GM18909 (cell line): ENCODE results near the gene TPCN1.
A peak's percentile ranks its signal among the peaks of the same experiment; 100 is the strongest.

Experiments
- ATAC-seq: cut with Tn5 transposase; IDR thresholded peaks from one replicate; pipeline ENCODE4 v1.9.1; 2021; ENCODE audit warnings: mild to moderate bottlenecking; ENCODE audit not compliant: unreplicated experiment, poor library complexity

The TPCN1 gene

DNA sequence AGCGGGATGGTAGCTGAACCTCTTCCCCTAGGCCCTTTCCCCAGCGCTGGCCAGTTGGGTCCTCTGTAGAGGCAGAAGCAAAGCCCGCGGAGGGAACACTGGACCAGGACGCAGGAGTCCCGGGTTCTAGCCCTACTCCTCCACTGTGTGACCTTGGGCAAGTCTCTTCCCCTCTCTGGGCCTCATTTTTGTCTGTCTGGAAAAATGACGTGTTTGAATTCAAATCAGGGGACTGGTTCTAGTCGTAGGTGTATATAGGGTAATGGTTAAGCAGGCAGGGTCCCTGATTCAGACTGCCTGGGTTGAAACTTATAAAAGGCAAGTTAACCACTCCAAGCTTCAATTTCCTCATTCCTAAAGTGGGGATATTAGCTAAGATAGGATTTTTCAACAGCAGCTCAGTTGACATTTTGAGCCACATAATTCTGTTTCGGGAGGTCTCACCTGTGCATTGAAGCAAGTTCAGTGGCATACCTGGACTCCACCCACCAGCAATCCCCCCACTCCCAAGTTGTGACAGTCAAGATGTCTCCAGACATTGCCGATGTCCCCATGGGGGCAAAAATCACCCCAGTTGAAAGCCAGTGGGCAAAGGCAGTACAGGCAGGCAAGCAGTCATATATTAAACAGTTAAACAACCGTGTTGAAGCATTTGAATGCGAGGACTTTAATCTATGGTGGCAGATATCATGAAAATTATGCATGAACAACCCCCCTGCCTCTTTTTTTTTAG is 899 bp downstream of the TPCN1 start:
- no peak for ATAC-seq

DNA sequence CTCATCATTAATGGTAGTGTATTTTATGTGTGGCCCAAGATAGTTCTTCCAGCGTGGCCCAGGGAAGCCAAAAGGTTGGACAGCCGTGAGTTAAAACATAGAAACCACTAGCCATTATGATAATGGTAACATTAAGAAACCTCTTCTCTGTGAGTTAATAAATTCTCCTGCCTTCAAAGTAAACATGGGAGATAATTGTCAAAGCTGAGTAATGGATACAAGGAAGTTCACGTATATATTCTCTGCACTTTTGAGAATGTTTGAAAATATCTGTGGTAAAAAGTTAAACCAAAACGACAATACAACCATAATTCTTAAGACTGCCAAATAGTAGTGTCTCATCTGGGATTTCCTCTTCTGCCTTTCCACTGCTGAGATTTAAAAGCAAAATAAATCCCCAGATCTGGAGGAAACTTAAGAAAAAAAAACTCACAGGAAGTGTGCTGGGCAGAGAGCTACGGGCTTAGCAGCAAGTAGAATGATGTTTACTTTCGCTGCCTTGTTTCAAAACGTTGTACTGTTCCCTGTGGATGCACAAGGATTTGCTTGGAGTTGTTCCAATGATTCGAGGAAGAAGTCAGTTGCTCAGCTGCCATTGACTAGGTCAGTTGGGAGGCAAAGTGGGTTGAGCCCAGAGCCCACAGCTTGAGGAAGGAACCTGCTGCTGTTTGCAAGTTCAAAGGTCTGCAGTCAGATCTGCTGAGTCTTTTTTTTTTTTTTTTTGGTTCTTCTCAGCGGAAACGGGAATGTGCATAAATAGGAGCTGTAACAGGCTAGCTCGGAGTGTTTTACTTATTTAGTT is 1.7 kb downstream of the TPCN1 start:
- no peak for ATAC-seq

DNA sequence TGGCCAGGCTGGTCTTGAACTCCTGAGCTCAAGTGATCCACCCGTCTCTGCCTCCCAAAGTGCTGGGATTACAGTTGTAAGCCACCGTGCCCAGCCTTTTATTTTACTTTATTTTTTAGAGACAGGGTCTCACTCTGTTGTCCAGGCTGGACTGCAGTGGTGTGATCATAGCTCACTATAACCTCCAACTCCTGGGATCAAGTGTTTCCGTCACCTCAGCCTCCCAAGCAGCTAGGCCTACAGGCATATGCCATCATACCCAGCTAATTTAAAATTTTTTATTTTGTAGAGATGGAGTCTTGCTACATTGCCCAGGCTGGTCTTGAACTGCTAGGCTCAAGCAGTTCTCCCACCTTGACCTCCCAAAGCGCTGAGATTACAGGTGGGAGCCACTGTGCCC is 3.7 kb downstream of the TPCN1 start:
- no peak for ATAC-seq

DNA sequence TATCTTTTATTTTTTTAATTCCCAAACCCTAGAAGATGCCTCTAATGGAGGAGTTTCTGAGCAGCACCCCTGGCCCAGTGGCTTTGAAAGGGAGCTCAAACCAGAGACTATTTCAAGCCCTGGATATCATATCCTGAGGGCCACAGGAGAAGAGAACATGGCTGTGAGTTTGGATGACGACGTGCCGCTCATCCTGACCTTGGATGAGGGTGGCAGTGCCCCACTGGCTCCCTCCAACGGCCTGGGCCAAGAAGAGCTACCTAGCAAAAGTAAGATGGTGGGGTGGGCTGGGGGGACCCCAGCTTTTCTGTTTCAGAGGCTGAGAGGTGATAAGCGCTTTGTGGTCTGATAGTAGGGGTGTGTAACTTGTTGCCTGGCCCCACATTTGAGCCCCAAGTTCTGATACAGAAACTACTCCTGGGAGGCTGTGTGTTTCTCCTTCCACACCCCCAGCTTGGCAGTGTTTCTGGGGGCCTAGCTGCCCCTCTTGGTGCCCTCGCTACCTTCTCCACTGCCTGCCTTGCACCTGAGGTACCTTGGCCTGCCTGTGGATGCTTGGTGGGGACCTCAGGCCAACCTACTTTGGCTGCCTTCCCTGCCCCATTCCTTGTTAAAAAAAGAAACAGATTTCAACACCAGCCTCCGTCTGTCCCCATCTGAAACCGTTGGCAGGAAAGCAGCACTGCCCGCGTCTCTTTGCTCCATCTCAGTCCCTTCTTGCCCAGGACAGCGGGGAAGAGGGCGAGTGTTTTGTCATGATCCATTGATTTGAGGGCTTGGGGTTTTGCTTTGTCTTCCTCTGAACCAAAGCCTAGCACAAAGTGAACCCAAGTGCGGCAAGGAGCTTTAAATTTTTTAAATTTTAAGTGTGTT is 5.7 kb downstream of the TPCN1 start:
- ATAC-seq, result no peak

DNA sequence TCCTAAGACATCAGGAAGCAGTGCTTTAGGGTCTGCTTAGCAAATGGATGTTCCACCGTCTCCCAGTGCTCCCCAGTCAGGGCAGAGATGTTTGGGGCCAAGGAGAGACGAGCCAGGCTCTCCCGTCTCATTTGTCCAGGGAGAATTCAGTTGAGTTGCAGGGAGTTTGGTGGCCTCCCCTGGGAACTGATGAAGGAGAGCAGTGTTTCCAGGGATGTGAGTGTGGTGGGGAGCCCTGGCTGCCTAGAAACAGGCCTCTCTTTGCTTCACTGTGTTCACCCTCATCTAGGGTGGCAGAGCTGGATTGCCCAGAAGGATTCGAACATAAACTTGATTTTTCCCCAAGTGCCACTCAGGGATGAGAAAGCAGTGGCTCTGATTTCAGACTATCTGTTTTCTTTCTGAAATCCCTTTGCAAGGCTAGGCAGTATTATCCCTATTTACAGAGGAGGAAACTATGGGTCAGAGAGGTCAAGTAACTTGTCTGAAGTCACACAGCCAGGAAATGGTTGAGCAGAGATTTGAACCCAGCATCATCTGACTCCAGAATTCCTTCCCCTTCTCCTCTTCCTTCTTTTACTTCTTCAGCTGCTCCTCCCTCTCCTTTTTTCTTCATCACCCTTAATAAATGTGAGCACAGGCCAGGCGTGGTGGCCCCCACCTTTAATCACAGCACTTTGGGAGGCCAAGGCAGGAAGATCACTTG is 6.6 kb downstream of the TPCN1 start:
- no peak for ATAC-seq

DNA sequence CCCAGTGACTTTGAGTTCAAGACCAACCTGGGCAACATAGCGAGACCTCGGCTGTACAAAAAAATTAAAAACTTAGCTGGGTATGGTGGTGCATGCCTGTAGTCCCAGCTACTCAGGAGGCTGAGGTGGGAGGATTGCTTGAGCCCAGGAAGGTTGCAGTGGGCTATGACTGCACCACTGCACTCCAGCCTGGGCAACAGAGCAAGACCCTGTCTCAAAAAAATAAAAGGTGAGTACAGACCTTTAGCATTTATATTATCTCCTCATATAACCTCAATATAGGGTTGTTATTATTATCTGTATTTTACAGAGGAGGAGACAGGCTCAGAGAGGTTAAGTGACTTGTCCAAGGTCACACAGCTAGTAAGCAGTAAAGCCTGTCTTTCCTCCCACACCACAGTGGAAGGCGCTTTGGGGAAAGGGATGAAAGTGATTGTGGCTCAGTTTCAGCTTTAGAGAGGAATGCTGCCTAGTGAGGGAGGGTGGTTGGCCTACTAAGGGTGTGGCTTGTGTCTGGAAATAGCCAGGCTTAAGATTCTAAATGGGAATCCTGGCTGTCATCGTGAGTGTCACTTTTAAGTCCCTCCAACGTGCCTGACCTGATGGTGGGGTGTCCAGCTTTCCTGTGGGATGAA is 7.2 kb downstream of the TPCN1 start:
- ATAC-seq, result no peak

DNA sequence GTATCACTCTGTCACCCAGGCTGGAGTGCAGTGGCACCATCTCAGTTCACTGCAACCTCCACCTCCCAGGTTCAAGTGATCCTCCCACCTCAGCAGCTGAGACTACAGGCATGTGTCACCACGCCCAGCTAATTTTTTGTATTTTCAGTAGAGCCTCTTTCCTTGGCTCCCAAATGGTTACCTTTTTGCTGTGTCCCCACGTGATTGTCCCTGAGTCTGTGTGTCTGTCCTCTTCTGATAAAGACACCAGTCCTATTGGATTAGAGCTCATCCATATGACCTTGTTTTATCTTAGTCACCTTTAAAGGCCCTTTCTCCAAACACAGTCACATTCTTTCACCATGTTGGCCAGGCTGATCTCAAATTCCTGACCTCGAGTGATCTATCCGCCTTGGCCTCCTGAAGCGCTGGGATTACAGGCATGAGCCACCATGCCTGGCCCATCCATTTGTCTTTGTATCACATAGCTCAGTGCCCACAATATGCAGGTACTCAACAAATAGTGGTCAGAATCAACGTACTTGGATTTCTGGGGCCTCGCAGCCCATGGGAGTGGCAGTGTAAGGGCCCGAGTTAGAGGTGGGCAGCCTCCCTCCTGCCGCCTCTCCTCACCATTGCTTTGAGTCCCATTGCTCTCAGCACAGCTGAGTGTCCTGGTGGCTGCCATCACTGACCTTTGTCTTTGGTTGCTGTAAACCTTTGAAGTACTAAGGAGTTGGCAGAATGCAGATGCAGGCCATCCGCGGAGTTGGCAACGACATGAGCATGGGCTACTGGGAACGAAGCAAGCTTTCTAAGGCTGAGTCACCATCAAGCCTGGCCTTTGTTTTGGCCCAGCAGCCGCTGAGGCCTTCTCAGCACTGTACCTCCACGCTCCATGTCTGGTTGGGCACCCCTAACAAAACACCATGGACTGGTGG is 9.3 kb downstream of the TPCN1 start:
- ATAC-seq, result peak; percentile 11

DNA sequence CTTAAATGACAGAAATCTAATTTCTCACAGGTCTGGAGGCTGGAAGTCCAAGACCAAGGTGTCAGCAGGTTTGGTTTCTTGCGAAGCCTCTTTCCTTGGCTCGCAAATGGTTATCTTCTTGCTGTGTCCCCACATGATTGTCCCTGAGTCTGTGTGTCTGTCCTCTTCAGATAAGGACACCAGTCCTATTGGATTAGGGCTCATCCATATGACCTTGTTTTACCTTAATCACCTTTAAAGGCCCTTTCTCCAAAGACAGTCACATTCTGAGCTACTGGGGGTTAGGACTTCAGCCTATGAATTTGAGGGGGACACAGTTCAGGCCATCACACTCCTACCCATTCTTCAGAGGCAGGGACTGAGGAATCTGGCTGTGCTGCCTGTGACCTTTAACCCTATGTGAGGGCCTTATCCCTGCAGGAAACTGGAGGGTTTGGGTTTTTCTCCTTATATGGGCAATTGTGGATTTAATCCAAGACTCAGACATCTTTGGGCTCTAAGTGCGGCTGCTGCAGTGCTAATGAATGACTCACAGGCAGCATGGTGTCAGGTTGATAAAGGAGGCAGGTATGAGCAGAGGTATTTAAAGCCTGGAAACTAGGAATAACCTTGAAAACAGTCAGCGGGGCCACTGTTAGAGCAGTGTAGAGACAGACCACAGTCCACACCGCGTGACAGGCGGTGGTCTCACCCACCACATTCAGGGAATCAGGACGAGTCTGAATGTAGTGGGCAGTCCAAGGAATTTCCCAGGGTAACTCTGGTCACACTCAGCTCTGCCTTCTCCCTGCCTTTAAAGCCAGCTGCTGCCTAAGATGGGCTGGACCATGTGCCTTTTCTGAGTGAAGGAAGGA is 10.2 kb downstream of the TPCN1 start:
- ATAC-seq, result no peak

DNA sequence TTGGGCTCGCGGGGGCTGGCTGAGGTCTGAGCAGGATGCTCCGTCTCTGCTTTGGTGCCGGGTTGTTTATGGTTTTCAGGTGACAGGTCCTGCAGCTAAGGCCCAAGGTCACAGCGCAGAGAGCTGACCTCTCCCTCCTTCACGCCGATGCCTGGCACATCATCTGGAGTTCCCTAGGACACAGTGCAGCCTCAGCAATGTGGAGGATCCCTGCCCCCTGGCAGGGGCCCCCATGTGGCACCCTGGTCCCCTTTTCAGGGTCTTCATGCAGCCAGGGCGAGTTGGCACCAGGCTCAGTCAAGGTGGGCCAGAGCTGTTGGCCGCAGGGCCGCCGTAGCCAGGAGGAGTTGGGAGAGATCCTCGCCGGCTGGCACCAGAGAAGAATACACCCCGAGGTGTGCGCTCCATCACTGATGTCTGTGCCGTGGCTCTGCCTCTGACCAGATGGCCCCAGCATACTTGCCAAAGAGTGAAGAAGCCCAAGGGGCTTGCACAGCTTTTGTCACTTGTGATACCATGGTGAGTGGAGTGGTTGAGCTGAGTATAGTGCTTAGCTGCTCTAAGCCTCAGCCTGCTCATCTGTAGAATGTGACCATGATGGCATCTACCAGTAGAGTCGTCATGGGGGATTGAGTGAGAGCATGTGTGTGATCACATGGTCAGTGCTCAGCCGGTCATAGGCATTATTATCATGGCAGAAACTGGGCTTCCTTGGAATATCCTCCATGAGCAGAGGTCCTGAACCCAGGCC is 11.0 kb downstream of the TPCN1 start:
- ATAC-seq, result no peak

DNA sequence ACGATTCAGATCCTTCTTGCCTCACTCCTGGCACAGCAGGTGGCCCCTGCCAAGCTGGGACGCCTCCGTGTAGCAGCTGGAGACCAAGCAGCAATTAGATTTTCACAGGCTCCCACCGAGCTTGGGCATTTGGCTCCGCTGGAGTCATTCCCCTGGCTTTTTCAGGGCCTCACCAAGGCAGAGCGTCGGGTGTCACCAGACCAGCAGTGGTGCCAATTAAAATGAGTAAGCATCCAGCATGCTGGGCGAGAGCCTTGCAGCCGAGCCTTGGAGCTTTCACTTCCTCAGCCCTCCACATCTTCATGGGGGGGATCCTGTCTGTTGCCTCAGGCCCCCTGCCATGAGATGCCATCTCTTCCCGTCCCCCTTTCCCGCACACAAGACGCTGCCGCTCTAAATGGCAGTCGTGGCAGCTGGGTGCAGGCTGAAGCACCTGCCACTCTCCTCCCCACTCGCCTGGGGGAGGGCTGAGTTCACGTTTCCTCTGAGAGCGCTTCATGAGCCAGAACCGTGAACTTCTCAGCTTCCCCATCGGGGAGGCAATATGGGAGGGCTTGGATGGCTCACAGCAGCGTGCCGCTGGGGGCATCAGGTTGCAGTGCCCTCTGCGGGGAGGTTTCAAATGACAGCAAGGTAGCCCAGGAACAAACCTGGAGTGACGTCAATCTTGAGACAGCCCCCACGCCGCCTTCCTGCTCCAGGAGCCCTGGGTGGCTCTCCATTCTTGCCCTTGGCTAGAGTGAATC is 11.7 kb downstream of the TPCN1 start:
- peak; percentile 73 for ATAC-seq

DNA sequence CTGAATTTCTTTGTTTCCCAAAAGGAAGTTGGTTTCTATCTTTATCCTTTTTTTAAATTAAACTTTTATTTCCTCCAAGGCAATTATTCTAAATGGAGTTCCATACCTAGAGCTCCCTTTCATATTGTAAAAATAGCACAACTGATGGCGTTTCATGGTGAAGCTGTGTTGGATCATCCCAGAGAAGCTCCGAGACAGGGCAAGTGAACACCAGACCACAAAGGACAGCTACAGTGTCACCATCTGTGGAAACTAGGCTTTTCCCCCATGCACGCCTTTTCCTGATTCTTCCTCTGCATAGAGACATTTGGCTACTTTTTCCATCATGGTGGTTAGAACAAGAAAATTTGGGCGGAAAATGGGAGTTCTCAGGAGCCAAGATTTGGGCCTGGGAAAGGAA is 12.7 kb downstream of the TPCN1 start:
- ATAC-seq, result no peak

DNA sequence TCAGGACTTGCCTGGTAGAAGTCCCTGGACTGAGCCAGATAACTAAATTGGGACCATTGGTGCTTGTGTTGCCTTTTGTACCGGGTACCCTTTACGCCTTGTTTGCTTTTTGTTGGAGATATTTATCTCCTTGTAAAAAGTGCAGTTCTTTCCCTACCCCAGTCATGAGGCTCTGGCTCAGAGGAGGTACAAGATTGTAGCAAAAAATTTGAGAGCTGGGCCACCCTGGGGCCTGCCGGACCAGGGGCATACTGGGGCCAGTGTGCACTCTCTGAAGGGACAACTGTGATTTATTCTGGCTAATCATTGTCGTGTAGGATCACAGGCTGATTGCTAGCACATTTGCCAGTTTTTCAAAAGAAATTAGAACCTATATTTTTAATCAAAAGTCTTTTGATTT is 13.2 kb downstream of the TPCN1 start:
- ATAC-seq, result no peak

DNA sequence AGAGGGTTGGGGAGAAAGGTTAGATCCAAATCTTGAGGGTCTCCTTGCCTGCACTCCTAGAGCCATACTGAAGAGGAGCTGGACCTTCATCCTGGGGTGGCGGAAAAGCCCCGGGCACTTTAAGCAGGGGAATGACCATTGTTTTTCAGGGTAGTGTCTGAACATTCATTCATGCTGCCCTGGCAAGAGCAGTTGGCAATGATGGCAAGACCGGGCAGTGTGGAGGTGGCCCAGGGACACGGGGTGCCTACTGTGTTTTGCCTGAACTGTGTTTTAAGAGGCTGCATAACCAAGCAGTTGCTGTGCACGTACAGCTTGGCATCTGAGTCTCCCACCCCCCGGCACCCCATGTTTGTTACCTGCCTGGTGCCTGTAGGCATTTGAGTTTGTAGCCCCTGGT is 14.7 kb downstream of the TPCN1 start:
- no peak for ATAC-seq

DNA sequence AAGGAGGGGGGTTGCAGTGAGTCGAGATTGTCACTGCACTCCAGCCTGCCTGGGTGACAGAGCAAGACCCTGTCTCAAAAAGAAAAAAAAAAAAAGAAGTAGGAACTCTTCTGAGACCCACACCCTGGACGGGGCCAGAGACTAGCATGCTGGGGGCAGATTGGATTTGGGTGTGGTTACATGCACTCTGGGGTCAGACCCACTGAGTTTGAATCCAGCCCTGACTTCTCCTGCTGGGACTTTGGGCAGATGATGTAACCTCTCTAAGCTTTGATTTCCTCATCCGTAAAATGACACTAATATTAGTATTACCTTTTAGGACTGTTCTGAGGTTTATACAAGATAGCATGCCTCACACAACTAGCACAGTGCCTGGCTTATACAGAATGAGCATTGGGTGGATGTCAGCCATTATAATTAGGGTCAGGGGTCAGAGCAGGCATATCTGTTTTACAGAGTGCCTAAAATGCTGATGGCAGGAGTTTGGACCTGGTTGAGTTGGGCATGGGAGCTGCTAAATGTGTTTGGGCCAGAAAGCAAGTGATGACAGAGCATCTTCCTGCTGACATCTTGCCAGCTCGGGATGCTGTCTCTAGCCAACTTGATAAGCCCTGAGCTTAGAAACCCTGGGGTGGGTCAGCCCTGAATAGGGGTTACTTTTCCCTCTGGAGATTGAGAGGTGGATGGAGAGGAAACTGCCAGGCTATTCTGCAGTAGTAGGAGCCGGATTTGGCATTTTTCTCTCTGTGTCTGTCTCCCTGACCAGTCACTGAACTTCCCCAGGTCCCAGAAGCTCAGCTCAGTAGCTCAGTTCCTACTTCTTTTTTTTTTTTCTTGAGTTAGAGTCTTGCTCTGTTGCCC is 15.5 kb downstream of the TPCN1 start:
- ATAC-seq, result no peak

DNA sequence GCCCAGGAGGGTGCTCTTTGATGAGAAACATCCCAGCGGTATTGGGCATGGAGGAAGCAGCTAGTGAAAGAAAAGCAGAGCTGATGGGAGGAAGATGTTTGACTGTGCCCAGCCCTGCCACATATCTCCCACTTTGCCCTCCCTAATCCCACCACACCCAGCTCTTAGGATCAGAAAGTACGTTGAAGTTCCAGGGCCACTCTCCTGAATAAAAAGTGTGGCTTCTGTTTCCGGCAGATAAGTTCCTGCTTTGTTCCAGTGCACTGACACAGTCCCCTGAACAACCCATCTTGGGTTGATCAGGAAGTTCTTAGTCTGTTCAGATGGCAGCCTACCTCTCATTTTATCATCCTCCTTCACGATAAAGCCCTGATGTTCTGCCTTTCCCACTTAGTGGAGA is 16.5 kb downstream of the TPCN1 start:
- ATAC-seq, result no peak

DNA sequence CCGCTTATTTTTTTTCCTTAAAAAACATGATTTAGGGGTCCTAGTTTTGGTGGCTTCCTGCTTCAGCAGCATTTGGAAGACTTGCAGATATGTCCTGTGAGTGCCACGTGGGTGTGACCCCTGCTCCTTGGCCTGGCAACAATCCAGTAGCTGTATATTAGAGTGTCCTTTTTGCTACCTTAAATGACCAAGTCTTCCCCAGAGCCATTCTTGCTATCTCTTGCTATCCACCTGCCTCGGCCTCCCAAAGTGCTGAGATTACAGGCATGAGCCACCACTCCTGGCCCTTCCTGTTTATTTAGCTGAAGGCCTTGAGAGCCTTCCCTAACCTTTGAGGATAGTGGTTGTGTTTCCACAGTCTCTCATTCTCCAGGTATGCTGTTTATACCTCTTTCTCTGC is 17.0 kb downstream of the TPCN1 start:
- no peak for ATAC-seq
